ENCODE measurements around the gene LMNB1. TPM values are rescaled to one million over a fixed set of nuclear protein-coding genes. Genes with fewer than 3 reads are reported as not detected.

The LMNB1 gene
- total RNA-seq, 3 donors from 2014 or later: 14.1 to 81.8 (median 30.6) TPM

GRCh38 chr5:126744836-126745235 is 32.1 kb upstream of the LMNB1 start:
- H3K36me3 ChIP-seq (ENCODE audit: low read depth): no peaks in the 10 kb centered on the region
- intact Hi-C loops (cut with DNase I, micrococcal nuclease): no loop called here
- no peak for ATAC-seq

GRCh38 chr5:126745259-126745992 is 31.5 kb upstream of the LMNB1 start:
- no peak overlapping the region for H3K4me3 ChIP-seq
- H3K4me1 ChIP-seq (ENCODE audit: low read depth): no peaks in the 10 kb centered on the region
- no peaks in the 10 kb centered on the region for H3K36me3 ChIP-seq (ENCODE audit: low read depth)
- TF ChIP-seq CTCF (IDR thresholded peaks at IDR 0.05): no peak
- DNase-seq (no peak), ATAC-seq (no peak)
- no peaks in the 10 kb centered on the region for H3K9me3 ChIP-seq
- intact Hi-C loops (cut with DNase I, micrococcal nuclease): no loop called here

More at GRCh38 chr5:126744836-126745235, 32.1 kb upstream of the LMNB1 start:
- DNase-seq: no peak
- Histone ChIP-seq H3K9me3 (no peaks in the 10 kb centered on the region), H3K4me3 (no peak overlapping the region), H3K4me1 (ENCODE audit: low read depth) (no peaks in the 10 kb centered on the region)
- no peak for TF ChIP-seq CTCF (IDR thresholded peaks at IDR 0.05)

- no peaks in the 10 kb centered on the region for H3K9me3 ChIP-seq
- H3K4me3 ChIP-seq: no peak overlapping the region
- no peak for ATAC-seq
- no peaks in the 10 kb centered on the region for H3K4me1 ChIP-seq (ENCODE audit: low read depth)
- no peak for DNase-seq
- H3K36me3 ChIP-seq (ENCODE audit: low read depth): no peaks in the 10 kb centered on the region
- intact Hi-C loops (cut with DNase I, micrococcal nuclease): no loop called here
- no peak for TF ChIP-seq CTCF (IDR thresholded peaks at IDR 0.05)
Measured at GRCh38 chr5:126746290-126746689, 30.6 kb upstream of the LMNB1 start.

- DNase-seq: no peak
Measured at GRCh38 chr5:126752081-126752785, 24.7 kb upstream of the LMNB1 start.

GRCh38 chr5:126753227-126753626 is 23.7 kb upstream of the LMNB1 start:
- DNase-seq: no peak
- H3K9me3 ChIP-seq: no peaks in the 10 kb centered on the region
- no peaks in the 10 kb centered on the region for H3K4me1 ChIP-seq (ENCODE audit: low read depth)
- no peak for ATAC-seq
- no peak for TF ChIP-seq CTCF (IDR thresholded peaks at IDR 0.05)
- no peak overlapping the region for H3K4me3 ChIP-seq
- intact Hi-C loops (cut with DNase I, micrococcal nuclease): no loop called here
- H3K36me3 ChIP-seq (ENCODE audit: low read depth): no peaks in the 10 kb centered on the region

More at GRCh38 chr5:126752081-126752785, 24.7 kb upstream of the LMNB1 start:
- TF ChIP-seq CTCF (IDR thresholded peaks at IDR 0.05): no peak
- ATAC-seq: no peak
- Histone ChIP-seq H3K36me3 (ENCODE audit: low read depth) (no peaks in the 10 kb centered on the region), H3K4me3 (no peak overlapping the region), H3K4me1 (ENCODE audit: low read depth) (no peaks in the 10 kb centered on the region), H3K9me3 (no peaks in the 10 kb centered on the region)
- intact Hi-C loops (cut with DNase I, micrococcal nuclease): no loop called here

Data from mucosa of descending colon (tissue), 3 donors.